NCI-H2029 (cell line): Measurements from ENCODE around the gene PTX4.
A peak's percentile ranks its signal among the peaks of the same experiment; 100 is the strongest.
"Not testable (repeated sequence)": the region's sequence is repeated elsewhere in the genome, so short reads cannot be mapped to it uniquely, and the experiment has no call there.

Experiments
- DNase-seq: peaks from one replicate; lab custom pipeline; 2025; lab: John Stamatoyannopoulos, UW

Gene PTX4

DNA sequence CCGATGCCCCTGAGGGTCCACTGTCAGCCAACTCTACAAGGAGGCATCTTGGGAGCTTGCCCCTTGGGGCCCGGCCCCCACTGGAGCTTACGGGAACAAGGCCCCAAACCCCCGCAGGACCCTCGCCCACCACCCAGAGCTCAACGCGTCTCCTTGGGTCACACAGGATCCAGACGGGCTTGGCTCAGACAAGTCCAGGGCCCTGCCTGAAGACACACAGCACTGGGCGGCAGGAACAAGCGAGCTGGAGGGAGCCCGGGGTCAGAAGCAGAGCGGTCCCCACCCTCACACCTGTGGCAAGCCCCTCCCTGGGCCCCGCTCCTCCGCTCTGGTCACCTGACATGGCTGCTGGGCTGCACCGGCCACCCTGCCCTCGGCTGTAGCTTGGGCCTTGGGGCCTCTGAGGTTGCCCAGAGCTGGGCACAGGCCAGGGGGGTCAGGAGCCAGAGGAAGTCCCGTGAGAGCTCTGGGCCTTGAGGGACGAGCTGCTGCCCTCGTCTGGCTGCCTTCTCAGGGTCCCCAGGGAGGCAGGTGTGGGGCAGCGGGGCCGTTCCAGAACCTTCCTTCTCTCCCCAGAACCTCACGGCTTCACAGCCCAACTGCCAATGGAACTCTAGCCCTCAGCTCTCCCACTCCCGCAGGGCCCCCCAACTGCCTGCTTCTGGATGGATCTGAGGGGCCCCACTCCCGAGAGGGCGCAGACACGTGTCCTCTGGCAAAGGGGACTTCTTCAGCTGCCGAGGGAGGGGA is 44.6 kb downstream of the PTX4 start, which contains the start of gene CCDC154:
TSS of gene CCDC154 (minus strand) at position 577 of the 750 bp plus-strand sequence. CDS start at position 343, 234 bp downstream.
- no peak for DNase-seq

DNA sequence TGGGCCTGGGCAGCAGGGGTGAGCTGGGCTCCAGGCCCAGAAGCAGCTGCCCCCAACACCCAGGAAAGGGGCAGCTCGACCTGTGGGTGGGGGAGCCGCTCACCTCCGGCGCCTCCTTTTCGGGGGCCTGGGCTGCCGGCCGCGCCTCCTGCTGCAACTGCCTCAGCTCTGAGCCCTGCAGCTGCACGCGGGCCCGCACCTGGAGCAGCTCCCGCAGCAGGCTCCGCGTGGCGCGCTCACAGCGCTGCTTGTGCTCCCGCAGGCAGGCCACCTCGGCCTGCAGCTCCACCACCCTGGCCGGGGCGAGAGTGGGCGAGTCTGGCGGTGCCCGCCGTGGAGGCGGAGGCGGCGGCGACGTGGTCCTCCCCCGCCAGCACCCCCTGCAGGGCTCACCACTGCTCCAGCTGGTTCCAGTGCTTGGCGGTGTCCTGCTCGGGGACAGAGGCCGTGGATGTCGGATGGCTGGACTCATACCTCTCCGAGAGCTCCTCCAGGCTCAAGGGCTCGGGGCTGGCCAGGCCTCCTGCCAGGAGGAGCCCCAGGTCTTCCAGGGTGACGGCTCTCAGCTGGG is 45.3 kb downstream of the PTX4 start:
- no peak for DNase-seq

DNA sequence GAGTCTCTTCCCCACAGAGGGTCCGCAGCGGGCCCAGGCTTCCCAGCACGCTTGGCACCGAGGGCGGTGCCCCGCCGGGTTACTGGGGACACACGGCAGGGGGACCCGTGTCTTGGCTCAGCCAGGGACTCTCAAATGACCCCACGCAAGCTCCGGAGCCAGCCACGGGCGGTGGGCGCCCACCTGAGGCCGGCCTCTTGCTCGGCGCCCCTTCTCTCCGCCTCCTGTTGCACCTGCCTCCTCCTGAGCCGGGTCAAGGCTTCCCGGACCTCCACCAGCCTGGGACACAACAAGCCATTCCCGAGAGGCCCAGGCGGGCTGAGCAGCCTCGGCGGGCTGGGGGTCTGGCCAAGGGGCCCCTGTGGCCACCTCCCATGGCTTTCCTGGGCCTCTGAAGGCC is 46.0 kb downstream of the PTX4 start:
- no peak for DNase-seq

DNA sequence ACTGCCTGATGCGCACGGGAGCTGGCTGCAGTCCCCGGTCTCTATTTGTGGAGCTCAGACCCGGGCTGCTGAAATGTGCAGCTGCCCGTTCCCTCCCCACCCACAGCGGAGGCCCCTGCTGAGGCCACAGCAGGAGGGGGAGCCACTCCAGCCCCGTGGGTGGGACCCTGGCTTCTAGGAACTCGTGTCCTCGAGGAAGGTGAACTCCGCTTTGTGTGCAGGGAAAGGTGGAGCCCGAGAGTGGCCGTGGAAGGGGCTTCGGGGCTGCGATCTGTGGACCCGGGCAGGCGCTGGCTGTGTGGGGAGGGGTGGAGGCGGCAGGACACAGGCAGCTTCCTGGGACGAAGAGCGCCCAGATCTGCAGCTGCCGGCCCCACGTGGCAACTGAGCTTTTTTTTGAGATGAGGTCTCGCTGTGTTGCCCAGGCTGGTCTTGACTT is 47.3 kb downstream of the PTX4 start:
- DNase-seq = no peak

DNA sequence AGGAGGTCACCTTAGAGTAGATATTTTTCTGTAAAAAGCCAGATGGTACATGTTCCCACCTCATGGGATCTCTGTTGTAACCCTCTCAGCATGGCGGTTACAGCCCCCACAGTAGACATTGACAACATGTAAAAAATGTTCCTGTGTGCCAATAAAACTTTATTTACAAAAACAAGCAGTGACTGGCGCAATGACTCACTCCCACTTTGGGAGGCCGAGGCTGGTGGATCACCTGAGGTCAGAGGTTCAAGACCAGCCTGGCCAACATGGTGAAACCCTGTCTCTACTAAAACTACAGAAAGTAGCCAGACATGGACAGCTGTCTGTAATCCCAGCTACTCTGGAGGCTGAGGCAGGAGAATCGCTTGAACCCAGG is 49.1 kb downstream of the PTX4 start:
- not testable (repeated sequence) for DNase-seq

GRCh38 chr16:1439058-1439698 is 49.6 kb downstream of the PTX4 start:
- peak; percentile 8 for DNase-seq

- no peak for DNase-seq
Observed at GRCh38 chr16:1438229-1439057, 50.3 kb downstream of the PTX4 start.

DNA sequence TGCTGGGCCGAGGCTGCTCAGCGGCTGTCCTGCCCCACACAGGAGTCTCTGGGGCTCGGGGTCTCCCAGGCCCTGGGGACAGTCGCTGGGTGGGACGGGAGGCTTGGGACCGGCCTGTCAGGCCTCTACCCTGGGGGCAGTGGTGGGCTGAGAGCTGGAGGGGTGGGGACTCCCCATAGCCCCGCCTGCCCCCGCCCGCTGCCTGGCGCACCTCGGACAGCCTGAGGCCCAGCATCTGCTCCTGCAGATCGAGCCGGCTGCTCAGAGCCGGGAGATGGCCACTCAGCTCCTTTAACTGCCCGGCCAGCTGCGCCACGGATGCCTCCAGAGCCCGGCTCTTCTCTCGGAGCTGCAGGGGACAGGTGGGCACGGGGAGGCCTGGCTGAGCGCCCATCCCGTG is 51.1 kb downstream of the PTX4 start:
- DNase-seq = no peak

DNA sequence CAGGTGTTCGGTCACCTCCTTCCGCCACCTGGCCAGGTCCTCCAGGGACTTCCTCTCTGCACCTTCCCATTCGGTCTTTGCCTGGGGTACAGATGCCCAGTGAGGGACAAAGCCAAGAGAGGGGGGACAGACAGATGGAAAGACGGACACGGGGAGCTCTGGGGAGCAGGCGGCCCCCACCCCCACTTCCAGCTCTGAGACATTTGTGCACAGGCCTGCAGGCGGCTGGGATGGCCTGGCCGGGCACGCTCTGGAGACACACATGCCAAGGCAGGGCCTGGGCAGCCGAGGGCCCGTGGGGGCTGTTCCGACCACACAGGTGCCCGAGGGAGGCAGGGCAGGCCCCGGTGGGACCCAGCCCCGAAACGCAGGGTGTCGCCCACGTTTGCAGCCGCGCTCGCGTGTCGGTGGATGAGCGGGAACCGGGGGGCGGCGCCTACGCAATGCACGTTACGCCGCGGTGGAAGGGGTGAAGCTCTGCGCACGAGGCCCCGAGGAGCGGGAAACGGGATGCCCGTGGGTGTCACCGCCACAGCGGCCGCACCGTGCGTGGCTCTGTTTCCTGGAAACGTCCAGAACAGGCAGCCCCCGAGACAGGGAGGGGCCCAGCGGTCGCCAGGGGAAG is 51.9 kb downstream of the PTX4 start:
- no peak for DNase-seq

- no peak for DNase-seq
Observed at GRCh38 chr16:1435921-1436697, 52.6 kb downstream of the PTX4 start.
